HG03108 (cell line): ENCODE measurements around the gene SMPD3.
A peak's percentile ranks its signal among the peaks of the same experiment; 100 is the strongest.

ENCODE experiments used
- ATAC-seq: cut with Tn5 transposase; IDR thresholded peaks from one replicate; pipeline ENCODE4 v1.9.1; 2021; ENCODE audit warnings: moderate library complexity; ENCODE audit not compliant: unreplicated experiment

Gene SMPD3

GRCh38 chr16:68436581-68436980 lies 11.7 kb downstream of the SMPD3 start:
- no peak for ATAC-seq

GRCh38 chr16:68434624-68435210 lies 13.6 kb downstream of the SMPD3 start:
- ATAC-seq: no peak

- no peak for ATAC-seq
These were observed 15.0 kb downstream of the SMPD3 start for GRCh38 chr16:68433316-68433715.

- ATAC-seq: no peak
These were observed 15.6 kb downstream of the SMPD3 start for GRCh38 chr16:68432701-68433100.

- ATAC-seq: no peak
These were observed 19.0 kb downstream of the SMPD3 start for GRCh38 chr16:68429076-68429854.

GRCh38 chr16:68427649-68428303 lies 20.5 kb downstream of the SMPD3 start:
- ATAC-seq: no peak

- no peak for ATAC-seq
These were observed 22.0 kb downstream of the SMPD3 start for GRCh38 chr16:68426347-68426652.

GRCh38 chr16:68425498-68426346 lies 22.6 kb downstream of the SMPD3 start:
- no peak for ATAC-seq

GRCh38 chr16:68423771-68424170 lies 24.5 kb downstream of the SMPD3 start:
- no peak for ATAC-seq

- ATAC-seq: no peak
These were observed 25.8 kb downstream of the SMPD3 start for GRCh38 chr16:68422396-68422960.

- no peak for ATAC-seq
These were observed 27.2 kb downstream of the SMPD3 start for GRCh38 chr16:68421076-68421475.

GRCh38 chr16:68420366-68420942 lies 27.9 kb downstream of the SMPD3 start:
- no peak for ATAC-seq

GRCh38 chr16:68417711-68418301 lies 30.5 kb downstream of the SMPD3 start:
- ATAC-seq: peak; percentile 77

GRCh38 chr16:68416057-68417046 lies 32.0 kb downstream of the SMPD3 start:
- no peak for ATAC-seq

GRCh38 chr16:68414581-68414980 lies 33.7 kb downstream of the SMPD3 start:
- ATAC-seq: no peak

GRCh38 chr16:68412061-68412460 lies 36.2 kb downstream of the SMPD3 start:
- no peak for ATAC-seq

GRCh38 chr16:68411086-68411485 lies 37.2 kb downstream of the SMPD3 start:
- ATAC-seq: no peak

GRCh38 chr16:68408967-68409366 lies 39.3 kb downstream of the SMPD3 start:
- no peak for ATAC-seq

- no peak for ATAC-seq
These were observed 39.9 kb downstream of the SMPD3 start for GRCh38 chr16:68408428-68408827.
